Renal cortex interstitium (tissue), 11 donors: ENCODE measurements around the gene TRAPPC10. TPM values are rescaled to one million over a fixed set of nuclear protein-coding genes. Genes with fewer than 3 reads are reported as not detected.
"Not testable (repeated sequence)": the region's sequence is repeated elsewhere in the genome, so short reads cannot be mapped to it uniquely, and the experiment has no call there.

Experiments
- DNase-seq, 11 donors: peaks; one replicate each; pipeline ENCODE4 v3.0.0-alpha.2; 2013; ENCODE audit warnings: low read depth in 9 of 11, low spot score in 4 of 11; ENCODE audit errors: extremely low read depth in 1 of 11
- polyA plus RNA-seq, 3 donors: library from polyadenylated mRNA; unstranded; fragments of 120-200 nt; gene quantifications; one replicate each; pipeline ENCODE4 v1.2.1, GENCODE V29; 2013; ENCODE audit not compliant: insufficient read length in 3 of 3

Gene TRAPPC10
- polyA plus RNA-seq, 3 donors = 33.5 to 45.4 (median 41.9) TPM

DNA sequence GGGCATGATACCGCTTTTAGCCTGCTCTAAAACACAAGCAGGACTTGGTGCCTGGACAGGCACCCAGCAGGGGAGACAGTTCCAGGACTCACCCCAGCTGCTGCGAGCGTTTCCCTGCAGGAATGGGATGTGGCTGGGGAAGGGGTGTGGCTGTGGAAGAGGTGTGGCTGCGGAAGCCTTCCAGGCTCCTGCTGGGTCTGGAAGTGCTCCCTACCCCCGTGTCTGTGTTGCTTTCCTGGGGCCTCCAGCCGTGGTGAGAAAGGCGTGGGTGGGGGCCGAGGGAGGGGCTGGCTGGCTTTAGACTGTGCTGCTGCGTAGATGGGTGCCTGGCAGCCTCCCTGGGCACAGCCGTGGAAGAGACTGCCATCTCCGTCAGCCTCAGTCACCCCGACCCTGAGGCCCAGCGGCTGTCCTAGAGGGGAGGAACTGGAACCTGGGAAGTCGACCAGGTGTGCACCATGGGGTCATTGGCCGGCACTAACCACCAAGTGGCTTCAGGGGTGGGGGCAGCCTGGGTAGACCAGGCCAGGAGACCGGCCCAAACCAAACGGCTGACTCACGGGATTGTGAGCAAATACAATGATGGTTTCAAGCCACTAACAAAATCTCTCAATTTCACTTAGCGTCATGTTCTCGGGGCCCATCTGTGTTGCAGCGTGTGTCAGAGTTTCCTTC lies 141.2 kb downstream of the TRAPPC10 start:
- not testable (repeated sequence) for DNase-seq

GRCh38 chr21:44153889-44154228 lies 141.8 kb downstream of the TRAPPC10 start:
- not testable (repeated sequence) for DNase-seq

GRCh38 chr21:44154816-44155230 lies 142.7 kb downstream of the TRAPPC10 start:
- DNase-seq = not testable (repeated sequence)

DNA sequence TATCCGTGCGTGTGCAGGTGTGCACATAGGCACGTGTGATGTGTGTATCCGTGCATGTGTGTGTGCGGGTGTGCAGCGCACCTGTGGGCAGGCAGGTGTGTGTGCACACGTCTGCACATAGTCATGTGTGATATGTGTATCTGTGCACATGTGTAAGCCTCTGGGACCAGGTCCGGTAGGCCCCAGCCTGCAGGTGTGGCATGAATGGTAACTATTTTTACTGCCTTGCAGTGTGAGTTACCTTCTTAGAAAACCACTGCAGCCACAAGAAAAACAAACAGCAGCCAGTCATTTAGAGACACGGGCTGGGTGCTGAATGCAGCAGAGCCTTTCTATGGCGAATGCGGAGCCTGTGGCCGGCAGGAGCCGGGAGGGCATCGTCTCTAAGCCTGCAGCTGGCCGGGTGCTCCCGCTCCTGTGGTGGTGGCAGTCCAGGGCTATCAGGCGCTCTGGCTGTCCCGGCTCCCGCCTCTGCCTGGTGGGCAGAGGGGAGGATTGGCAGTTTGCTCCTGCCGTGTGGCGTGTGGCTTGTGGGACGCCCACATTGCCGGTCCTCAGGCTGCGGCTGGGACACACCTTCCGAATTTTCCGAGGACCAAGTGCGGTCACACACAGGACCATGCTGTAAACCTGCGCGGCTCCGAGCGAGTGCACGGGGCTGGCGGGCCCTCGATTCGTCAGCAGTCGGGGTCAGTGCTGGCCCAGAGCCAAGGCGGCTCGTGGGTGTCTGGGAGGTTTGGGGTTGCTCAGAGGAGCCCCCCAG lies 143.3 kb downstream of the TRAPPC10 start:
- not testable (repeated sequence) for DNase-seq

GRCh38 chr21:44155994-44156380 lies 143.9 kb downstream of the TRAPPC10 start:
- not testable (repeated sequence) for DNase-seq

Other genes starting within 250 kb of the TRAPPC10 start
- 10 to 100 TPM; 45.4 to 49.4 (median 47.3) TPM for gene CSTB, start 236.0 kb upstream of the TRAPPC10 start, polyA plus RNA-seq
- 10 to 100 TPM; 31.3 to 33.7 (median 31.7) TPM for gene RRP1, start 222.7 kb upstream of the TRAPPC10 start, polyA plus RNA-seq
- 10 to 100 TPM; 54.0 to 78.0 (median 60.4) TPM for gene AGPAT3, start 147.1 kb upstream of the TRAPPC10 start, polyA plus RNA-seq
- 10 to 100 TPM in 2 of 3 donors, 1 to 10 TPM in 1; 3.6 to 14.2 (median 11.6) TPM for gene PWP2, start 95.1 kb downstream of the TRAPPC10 start, polyA plus RNA-seq
- gene GATD3, start 121.4 kb downstream of the TRAPPC10 start, polyA plus RNA-seq = 100 to 1,000 TPM in 1 of 3 donors, 10 to 100 TPM in 2; 21.0 to 102 (median 60.9) TPM
- 10 to 100 TPM in 1 of 3 donors, 1 to 10 TPM in 2; 5.1 to 14.9 (median 8.4) TPM for gene ICOSLG, start 228.6 kb downstream of the TRAPPC10 start, polyA plus RNA-seq
- not detected for gene DNMT3L, start 249.6 kb downstream of the TRAPPC10 start, polyA plus RNA-seq